Lung (tissue), 12 donors: ENCODE measurements around the gene CAPN5. TPM values are rescaled to one million over a fixed set of nuclear protein-coding genes. Genes with fewer than 3 reads are reported as not detected.

Experiments
- ATAC-seq: fragments of 200-7000 bp; cut with Tn5 transposase; one replicate; pipeline ENCODE4 v1.9.1; 2020; ENCODE audit warnings: moderate number of reproducible peaks; ENCODE audit not compliant: insufficient read depth, low FRiP score
- DNase-seq, 3 donors: peaks; one replicate each; pipeline ENCODE4 v3.0.0-alpha.2; 2013 to 2017
- H3K27ac ChIP-seq, 2 donors: one replicate each; pipeline ENCODE4 v1.5.1; 2013; ENCODE audit warnings: mild to moderate bottlenecking in 2 of 2, moderate library complexity in 2 of 2, control low read depth in 1 of 2, inconsistent platforms in 1 of 2, low read depth in 1 of 2, low read length in 1 of 2
- H3K27me3 ChIP-seq, 3 donors: one replicate each; pipeline ENCODE4 v1.5.1; 2013; ENCODE audit warnings: low read length in 2 of 3; ENCODE audit not compliant: control insufficient read depth in 3 of 3, insufficient read depth in 3 of 3
- H3K36me3 ChIP-seq, 4 donors: one replicate each; pipeline ENCODE4 v1.5.1; 2013; ENCODE audit warnings: low read length in 4 of 4, mild to moderate bottlenecking in 1 of 4, moderate library complexity in 1 of 4; ENCODE audit not compliant: control insufficient read depth in 4 of 4, insufficient read depth in 4 of 4
- H3K4me1 ChIP-seq, 5 donors: one replicate each; pipeline ENCODE4 v1.5.1; 2013; ENCODE audit warnings: low read length in 5 of 5, mild to moderate bottlenecking in 2 of 5, moderate library complexity in 1 of 5; ENCODE audit not compliant: control insufficient read depth in 5 of 5, insufficient read depth in 5 of 5
- H3K4me3 ChIP-seq: one replicate; pipeline ENCODE4 v1.5.1; 2013; ENCODE audit warnings: mild to moderate bottlenecking, control low read depth, moderate library complexity
- H3K9ac ChIP-seq, 2 donors: one replicate each; pipeline ENCODE4 v1.5.1; 2013; ENCODE audit warnings: low read length in 2 of 2, control low read depth in 1 of 2; ENCODE audit not compliant: insufficient read depth in 1 of 2
- H3K9me3 ChIP-seq, 4 donors: one replicate each; pipeline ENCODE4 v1.5.1; 2013; ENCODE audit warnings: low read length in 3 of 4, mild to moderate bottlenecking in 1 of 4, moderate library complexity in 1 of 4; ENCODE audit not compliant: control insufficient read depth in 4 of 4, insufficient read depth in 3 of 4
- WGBS, 2 donors: extraction: QIAGEN DNeasy Blood & Tissue Kit; methylation state at CpG; one replicate each; pipeline ENCODE4 v1.1.7; 2013; 5-methylcytosine and 5-hydroxymethylcytosine counted together
- polyA plus RNA-seq, 2 donors: library from polyadenylated mRNA; stranded (reverse); fragments of 200-250 nt; gene quantifications; one replicate each; pipeline ENCODE4 v1.2.1, GENCODE V29; 2013
- total RNA-seq, 2 donors: library from RNA; depleted of rRNA in 1 of 2; stranded (reverse); fragments of >200 nt in 1 of 2; gene quantifications; one replicate each; pipeline ENCODE4 v1.2.1, GENCODE V29; 2014 to 2021
- TF ChIP-seq, protein P1 (sequence below): IDR thresholded peaks from 2 replicates; pipeline ENCODE4 v1.5.1; 2012; ENCODE audit warnings: mild to moderate bottlenecking; ENCODE audit errors: control extremely low read depth, extremely low read depth
- donor health status: control.
- donor health status: control.
- donor health status: Bipolar disorder and iron deficiency.
- donor health status: healthy.
- donor health status: DM: yes; HTN: yes; CAD: no.

CAPN5 gene
- total and polyA plus RNA-seq, 4 donors = 3.0 to 16.1 (median 9.4) TPM

DNA sequence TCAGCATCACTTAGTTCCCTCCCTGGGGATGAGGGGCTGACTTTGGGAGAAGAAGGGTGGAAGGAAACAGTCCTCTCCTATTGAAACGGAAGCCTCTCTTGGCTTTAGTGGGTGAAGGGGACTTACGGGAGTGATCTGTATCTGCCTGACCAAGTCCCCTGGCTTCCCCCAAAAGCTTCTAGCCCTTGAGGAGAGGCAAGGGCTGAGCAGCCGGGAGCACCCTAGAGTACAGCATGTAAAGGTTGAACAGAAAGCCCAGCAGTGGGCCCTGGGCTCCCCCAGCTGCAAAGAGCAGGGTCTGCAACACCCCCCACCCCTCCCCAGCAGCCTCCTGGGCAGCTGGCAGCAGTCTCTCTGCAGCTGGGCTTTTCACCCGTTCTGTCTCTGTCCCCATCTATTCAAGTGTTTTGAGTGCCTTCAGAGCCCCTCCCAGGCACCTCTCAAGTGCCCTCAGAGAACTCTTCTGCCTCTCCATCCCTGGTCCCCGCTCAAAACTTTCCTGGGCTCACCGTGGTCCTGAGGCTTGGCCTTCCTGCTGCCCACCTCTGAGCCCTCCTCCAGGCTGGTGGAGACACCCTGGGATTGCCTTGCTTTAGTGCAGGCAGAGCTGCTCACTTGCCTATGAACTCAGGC is 2.7 kb downstream of the CAPN5 start:
- TF ChIP-seq, protein P1, sequence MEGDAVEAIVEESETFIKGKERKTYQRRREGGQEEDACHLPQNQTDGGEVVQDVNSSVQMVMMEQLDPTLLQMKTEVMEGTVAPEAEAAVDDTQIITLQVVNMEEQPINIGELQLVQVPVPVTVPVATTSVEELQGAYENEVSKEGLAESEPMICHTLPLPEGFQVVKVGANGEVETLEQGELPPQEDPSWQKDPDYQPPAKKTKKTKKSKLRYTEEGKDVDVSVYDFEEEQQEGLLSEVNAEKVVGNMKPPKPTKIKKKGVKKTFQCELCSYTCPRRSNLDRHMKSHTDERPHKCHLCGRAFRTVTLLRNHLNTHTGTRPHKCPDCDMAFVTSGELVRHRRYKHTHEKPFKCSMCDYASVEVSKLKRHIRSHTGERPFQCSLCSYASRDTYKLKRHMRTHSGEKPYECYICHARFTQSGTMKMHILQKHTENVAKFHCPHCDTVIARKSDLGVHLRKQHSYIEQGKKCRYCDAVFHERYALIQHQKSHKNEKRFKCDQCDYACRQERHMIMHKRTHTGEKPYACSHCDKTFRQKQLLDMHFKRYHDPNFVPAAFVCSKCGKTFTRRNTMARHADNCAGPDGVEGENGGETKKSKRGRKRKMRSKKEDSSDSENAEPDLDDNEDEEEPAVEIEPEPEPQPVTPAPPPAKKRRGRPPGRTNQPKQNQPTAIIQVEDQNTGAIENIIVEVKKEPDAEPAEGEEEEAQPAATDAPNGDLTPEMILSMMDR = no peak
- Histone ChIP-seq H3K27ac (no peak overlapping the region), H3K36me3 (no peaks in the 10 kb centered on the region), H3K4me1 (peaks cover 0 to 46% (median 28%) of the 10 kb centered on the region in 5 donors), H3K27me3 (no peaks in the 10 kb centered on the region), H3K9ac (no peak overlapping the region), H3K9me3 (no peaks in the 10 kb centered on the region), H3K4me3 (no peak overlapping the region)
- DNase-seq (peak in 1 of 3 donors; percentile 10), ATAC-seq (no peak)
- 77 to 90% methylated on average over 6 of the region's 6 CpGs for WGBS, 2 donors

DNA sequence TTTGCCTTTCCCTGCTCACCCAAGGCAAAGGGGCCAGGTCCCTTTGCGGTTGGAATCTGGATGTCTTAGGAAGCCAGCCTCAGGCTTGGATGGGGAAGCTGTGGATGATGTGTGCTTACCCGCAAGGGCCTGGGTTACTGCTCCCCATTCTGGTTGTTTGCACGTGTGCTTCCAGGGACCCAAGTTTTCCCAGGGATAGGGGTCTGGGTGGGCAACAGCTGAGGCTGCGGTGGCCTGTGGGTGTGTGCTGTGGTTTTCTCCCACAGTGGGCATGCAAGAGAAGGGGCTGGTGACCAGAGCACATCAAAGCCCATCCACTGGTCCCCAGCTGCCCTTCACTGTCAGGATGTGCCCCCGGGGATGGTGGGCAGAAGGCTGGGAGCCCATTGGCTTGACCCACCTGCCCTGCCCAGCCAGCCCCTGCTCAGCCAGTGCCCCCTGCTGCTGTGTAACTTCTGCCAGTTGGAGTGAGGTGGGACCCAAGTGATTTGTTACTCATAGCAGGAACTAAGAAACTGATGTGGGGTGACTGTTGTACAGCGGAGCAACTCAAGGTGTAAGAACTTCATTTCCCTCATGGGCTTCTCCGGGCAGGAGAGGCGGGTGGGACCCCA is 3.3 kb downstream of the CAPN5 start:
- no peaks in the 10 kb centered on the region for H3K9me3 ChIP-seq
- peaks cover 0 to 46% (median 29%) of the 10 kb centered on the region in 5 donors for H3K4me1 ChIP-seq
- TF ChIP-seq, protein P1 = no peak
- no peak overlapping the region for H3K27ac ChIP-seq
- 93 to 97% methylated on average over 8 of the region's 8 CpGs for WGBS, 2 donors
- no peak for ATAC-seq
- H3K27me3 ChIP-seq = no peaks in the 10 kb centered on the region
- peak in 1 of 3 donors; percentile 6 for DNase-seq
- H3K36me3 ChIP-seq = no peaks in the 10 kb centered on the region
- no peak overlapping the region for H3K4me3 ChIP-seq
- H3K9ac ChIP-seq = no peak overlapping the region

DNA sequence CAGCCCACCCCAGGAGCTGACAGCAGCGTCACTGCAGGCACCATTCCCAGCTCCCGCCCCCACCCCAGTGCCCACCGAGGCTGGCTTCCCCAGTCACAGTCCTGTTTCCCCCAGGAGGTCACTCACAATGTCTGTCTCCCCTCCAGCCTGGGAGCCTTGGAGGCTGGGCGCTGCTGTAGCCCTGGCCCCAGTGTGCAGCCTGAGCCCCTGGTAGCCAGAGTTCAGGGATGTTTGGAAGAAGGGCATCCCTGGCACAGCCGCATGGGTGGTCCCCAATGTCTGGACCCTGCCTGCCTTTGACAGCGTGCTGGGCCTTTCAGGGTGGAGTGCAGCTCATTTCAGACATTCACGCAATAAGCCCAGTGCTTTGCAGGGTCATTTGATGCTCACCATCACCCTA is 4.3 kb downstream of the CAPN5 start:
- Histone ChIP-seq H3K9ac (no peak overlapping the region), H3K9me3 (no peaks in the 10 kb centered on the region), H3K4me3 (no peak overlapping the region), H3K27me3 (no peaks in the 10 kb centered on the region), H3K4me1 (peaks cover 0 to 40% (median 29%) of the 10 kb centered on the region in 5 donors), H3K36me3 (no peaks in the 10 kb centered on the region), H3K27ac (no peak overlapping the region)
- WGBS, 2 donors = 81 to 87% methylated on average over 7 of the region's 7 CpGs
- TF ChIP-seq, protein P1 = no peak
- no peak for ATAC-seq
- peak in 1 of 3 donors; percentile 8 for DNase-seq
